Ishikawa (cell line): ENCODE measurements around the gene F2RL3.

Source experiments
- CEBPB ChIP-seq: IDR thresholded peaks from 2 replicates; pipeline ENCODE4 v1.6.1; 2012
- CREB1 ChIP-seq: IDR thresholded peaks from 2 replicates; pipeline ENCODE4 v1.6.1; 2012; ENCODE audit warnings: low read depth
- EGR1 ChIP-seq: IDR thresholded peaks from 2 replicates; pipeline ENCODE4 v1.6.1; 2012
- EP300 ChIP-seq: IDR thresholded peaks from 2 replicates; pipeline ENCODE4 v1.6.1; 2012; ENCODE audit warnings: borderline replicate concordance
- FOXM1 ChIP-seq: IDR thresholded peaks from 2 replicates; pipeline ENCODE4 v1.6.1; 2012; ENCODE audit warnings: low read depth, borderline replicate concordance
- MAX ChIP-seq: IDR thresholded peaks from 2 replicates; pipeline ENCODE4 v1.6.1; 2012
- NFIC ChIP-seq: IDR thresholded peaks from 2 replicates; pipeline ENCODE4 v1.6.1; 2012
- RAD21 ChIP-seq: IDR thresholded peaks from 2 replicates; pipeline ENCODE4 v1.6.1; 2012; ENCODE audit warnings: low read depth
- REST ChIP-seq: IDR thresholded peaks from 2 replicates; pipeline ENCODE4 v1.6.1; 2012; ENCODE audit warnings: low read depth, mild to moderate bottlenecking
- TAF1 ChIP-seq: IDR thresholded peaks from 2 replicates; pipeline ENCODE4 v1.6.1; 2012; ENCODE audit warnings: low read depth, mild to moderate bottlenecking
- TCF12 ChIP-seq: IDR thresholded peaks from 2 replicates; pipeline ENCODE4 v1.6.1; 2012; ENCODE audit warnings: low read depth
- TEAD4 ChIP-seq: IDR thresholded peaks from 2 replicates; pipeline ENCODE4 v1.6.1; 2012
- USF1 ChIP-seq: IDR thresholded peaks from 2 replicates; pipeline ENCODE4 v1.6.1; 2012
- YY1 ChIP-seq: IDR thresholded peaks from 2 replicates; pipeline ENCODE4 v1.6.1; 2012; ENCODE audit warnings: low read depth
- ZBTB7A ChIP-seq: IDR thresholded peaks from 2 replicates; pipeline ENCODE4 v1.6.1; 2012; ENCODE audit warnings: low read depth

F2RL3 gene

GRCh38 chr19:16888629-16889365, at the start of gene F2RL3:
Gene F2RL3 (plus strand): TSS chr19:16888999. CDS start chr19:16889190, 191 bp downstream.
- TF ChIP-seq CREB1 (no peak), TAF1 (no peak)

- TF ChIP-seq NFIC (no peak), MAX (no peak), USF1 (no peak), REST (no peak), RAD21 (no peak), TAF1 (no peak), CEBPB (no peak), TEAD4 (no peak), CREB1 (no peak), EP300 (no peak)
These were observed 47.3 kb upstream of the F2RL3 start for GRCh38 chr19:16841391-16841926.

- TF ChIP-seq REST (no peak), NFIC (no peak), EGR1 (no peak), FOXM1 (no peak), ZBTB7A (no peak), EP300 (no peak), MAX (no peak)
These were observed 41.9 kb upstream of the F2RL3 start for GRCh38 chr19:16846901-16847300.

- TF ChIP-seq RAD21 (no peak), CEBPB (no peak), TEAD4 (no peak), USF1 (no peak), TCF12 (no peak), CREB1 (no peak), NFIC (no peak), MAX (no peak), ZBTB7A (no peak), YY1 (no peak), TAF1 (no peak), EGR1 (no peak), FOXM1 (no peak), EP300 (no peak)
These were observed 41.4 kb upstream of the F2RL3 start for GRCh38 chr19:16847430-16847829.

GRCh38 chr19:16849168-16849567, 39.6 kb upstream of the F2RL3 start:
- no peak for TF ChIP-seq YY1
- TF ChIP-seq TCF12 = no peak

GRCh38 chr19:16850133-16850532, 38.7 kb upstream of the F2RL3 start:
- TF ChIP-seq TEAD4 = no peak
- no peak for TF ChIP-seq REST
- no peak for TF ChIP-seq RAD21
- no peak for TF ChIP-seq MAX
